ENCODE measurements around the gene NECAB2.

Gene NECAB2

DNA sequence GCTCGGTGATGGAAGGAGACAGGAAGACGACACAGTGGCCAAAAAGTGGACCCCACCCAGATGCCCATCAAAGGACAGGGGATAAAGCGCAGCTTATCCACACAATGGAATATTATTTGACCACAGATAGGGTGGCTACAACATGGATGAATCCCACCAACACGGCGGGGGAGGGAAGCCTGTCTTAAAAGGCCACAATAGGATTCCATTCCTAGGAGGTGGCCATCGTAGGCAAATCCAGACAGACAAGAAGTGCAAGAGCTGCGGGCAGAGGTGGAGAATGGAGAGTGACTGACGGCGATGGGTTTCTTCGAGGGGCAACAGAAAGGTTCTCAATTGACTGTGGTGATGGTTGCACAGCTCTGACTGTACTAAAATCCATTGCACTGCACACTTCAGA is 58.6 kb downstream of the NECAB2 start:
- no peak for DNase-seq (ENCODE audit: low read depth)

DNA sequence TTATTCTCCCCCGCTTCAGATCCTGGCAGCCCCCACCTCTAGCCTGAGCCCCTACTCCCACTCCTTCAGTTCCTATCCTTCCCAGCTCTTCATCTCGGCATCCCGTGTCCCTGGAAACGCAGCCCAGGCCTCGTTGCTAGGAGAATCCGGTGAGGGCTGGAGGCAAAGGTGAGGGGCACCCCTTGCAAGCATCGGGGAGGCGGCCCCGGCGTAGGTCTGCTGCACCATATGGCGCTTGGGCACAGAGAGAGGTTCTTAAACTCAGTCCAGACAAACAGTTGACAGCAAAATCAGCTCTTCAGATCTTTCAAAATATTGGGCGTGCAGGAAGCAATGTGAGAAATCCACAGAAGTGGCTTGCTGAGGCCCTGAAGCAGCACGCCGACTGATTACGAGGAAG is 59.6 kb downstream of the NECAB2 start:
- DNase-seq (ENCODE audit: low read depth) = no peak

DNA sequence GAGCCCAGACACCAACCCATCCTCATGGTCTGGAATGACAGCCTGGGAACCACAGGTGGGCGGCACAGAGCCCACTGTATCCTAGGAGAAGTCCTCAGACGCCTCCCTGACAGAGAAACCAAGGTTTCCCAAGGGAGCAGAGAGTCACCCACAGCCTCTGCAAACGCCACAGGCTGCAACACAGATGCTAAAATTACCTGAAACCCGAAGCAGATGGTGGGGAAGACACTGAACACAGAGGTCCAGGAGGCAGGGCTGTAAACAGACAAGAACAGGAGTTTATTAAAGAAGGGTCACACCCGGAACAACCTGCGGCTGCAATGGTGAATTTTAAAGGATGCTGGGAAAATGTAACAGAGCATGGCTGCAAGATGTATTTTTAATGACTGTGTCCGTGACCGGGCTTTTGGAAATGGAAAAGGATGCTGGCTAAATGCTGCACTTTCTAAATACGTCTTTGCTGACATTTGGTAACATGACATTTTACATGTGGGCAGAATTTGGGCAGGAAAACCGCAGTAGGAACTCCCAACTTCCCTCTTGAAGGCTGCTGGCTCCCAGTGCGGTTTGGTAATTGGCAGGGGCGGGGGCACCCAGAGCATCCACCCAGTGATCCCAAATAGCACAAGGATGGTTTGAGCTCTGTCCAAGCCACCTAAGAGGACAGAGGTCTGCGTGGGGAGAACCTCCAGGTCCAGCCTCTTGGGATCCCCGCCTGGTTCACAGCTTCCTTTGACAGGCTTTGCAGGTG is 61.4 kb downstream of the NECAB2 start:
- no peak for DNase-seq (ENCODE audit: low read depth)

DNA sequence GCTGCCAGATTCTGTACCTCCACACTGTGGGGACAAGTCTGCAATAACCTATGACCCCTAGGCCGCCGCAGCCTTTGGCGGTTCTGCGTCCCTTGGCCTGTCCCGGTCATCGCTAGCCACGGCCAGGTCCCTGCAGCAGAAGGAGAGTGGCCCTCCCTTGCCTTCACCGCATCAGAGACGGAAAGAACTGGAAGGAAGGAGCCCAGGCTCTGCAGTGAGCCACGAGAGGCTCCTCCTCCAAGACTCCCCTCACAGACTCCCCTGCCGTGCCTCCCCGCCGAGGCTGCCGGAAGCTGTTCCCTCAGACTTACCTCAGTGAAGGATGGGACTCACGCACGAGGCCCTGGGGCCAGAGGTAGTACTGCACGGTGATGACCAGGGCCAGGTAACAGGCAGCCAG is 63.5 kb downstream of the NECAB2 start:
- no peak for DNase-seq (ENCODE audit: low read depth)

DNA sequence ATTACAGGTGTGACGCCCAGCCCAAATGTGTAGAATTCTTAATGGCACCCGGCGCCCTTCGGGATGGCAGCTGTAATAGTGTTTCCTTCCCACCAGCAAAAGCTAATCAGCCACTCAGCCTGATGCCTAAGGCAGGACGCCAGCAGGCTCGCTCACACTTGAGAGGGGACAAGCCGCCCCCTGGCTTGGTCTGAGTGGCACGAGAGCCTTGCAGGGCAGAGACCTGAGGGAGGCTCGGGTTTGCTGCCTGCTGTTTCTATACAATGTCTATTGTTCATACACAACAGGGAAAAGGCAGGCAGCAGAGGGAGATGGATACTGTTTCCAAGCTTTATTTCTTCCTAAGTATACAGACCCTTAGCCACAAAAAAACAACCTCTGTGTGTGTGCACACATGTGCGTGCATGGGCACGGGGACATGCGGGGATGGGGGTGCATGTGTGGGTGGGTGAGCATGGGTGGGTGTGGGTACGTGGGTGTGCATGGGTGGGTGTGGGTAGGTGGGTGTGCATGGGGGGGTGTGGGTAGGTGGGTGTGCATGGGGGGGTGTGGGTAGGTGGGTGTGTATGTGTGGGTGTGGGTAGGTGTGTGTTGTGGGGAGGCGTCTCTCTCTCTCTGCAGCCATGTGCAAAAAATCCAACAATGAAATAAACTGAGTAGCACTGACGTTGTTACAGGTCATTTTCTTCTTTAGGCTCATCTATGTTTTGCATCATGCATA is 64.6 kb downstream of the NECAB2 start:
- DNase-seq (ENCODE audit: low read depth) = no peak

DNA sequence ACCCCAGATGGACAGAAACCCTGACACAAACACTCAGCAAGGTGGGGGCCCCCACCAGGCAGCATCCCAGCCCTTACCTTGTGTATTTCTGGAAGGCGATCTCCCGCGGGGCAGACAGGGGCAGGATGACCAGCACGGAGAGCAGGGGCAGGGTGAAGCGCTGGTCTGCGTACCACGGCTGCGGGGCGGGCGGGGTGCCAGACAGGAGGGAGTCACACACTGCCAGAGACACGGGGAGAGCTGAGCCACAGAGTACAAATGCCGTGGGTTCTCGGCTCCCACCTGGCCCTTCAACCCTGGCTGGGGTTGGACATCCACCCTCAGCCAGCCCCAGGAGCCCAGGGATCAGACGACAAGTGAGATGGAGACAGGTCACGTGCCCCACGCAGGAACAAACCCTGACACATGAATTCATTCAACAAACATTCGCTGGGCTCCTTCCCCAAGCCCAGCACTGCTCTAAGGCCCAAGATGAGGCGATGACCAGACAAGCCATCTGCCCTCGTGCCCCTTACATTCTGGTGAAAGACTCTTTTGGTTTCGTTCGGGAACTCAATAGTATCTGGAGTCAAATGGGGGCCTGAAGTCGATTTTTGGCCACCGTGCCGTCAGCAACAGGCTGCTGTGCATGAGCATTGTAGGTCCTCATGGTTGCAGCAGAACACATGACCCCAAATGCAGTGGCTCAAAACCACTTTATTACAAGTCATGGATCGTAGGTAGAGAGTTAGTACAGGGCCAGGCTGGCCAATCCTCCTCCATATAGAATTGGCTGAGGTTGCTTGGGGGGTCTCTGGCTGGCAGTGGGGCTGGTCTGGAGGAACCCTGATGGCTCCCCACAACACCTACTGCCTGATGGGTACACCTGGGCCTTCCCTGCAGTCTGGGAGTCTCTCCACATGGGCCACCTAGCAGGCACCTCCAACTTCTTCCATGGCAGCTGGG is 65.5 kb downstream of the NECAB2 start:
- DNase-seq (ENCODE audit: low read depth) = no peak

DNA sequence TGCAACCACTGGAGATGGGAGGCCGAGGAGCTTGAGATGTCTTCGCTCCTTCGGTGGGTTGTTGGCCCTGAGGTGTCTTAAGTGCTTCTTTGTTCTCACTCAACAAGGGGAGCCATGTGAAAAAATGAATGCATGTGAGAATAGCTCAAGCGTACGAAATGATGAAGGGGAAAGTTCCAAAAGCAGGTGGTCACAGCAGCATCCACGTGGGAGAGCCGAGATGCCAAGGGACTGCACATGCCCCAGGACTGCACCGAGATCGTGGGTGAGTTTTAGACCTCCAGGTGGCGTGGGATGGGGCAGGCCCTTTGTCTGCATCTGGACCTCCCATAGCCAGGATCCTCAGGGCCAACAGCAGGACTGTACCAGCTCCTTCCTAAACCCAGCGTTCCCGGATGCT is 66.5 kb downstream of the NECAB2 start:
- no peak for DNase-seq (ENCODE audit: low read depth)

DNA sequence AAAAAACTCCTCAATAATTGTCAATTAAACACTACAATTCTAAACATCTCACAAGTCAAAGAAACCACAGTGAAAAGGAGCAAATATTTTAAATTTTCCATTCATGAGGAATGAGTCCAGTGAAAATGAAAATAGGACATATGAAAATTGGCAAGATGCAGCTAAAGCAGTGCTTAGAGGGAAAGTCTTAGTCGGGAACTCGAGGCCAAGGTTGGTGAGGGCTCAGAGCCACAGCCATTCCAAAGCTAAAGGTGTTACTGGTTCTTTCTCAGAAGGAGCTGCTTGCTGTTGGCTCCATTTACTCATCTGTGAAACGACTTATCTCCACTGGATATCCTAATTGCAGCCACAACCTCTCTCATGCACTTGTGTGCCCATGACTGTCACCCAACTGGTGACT is 68.1 kb downstream of the NECAB2 start:
- DNase-seq (ENCODE audit: low read depth) = no peak

DNA sequence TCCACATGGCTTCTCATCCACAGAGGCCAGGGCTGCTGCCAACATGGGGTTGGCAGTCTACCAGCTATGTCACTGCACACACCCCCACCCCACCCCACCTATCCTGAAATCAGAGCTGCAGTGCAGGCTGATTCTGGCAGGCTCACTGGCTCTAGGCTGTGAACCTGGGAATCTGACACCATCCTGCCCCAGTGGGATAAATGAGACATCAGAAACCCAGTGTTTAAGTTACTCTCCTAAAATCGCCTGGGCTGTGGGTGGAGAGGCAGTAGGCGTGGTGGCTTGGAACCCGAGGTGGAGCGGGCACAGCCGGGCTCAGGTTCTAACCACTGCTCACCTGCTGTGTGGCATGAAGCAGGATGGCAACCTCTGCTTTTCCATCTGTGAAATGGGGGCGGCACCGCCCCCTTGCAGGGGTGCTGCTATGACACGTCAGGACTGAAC is 69.0 kb downstream of the NECAB2 start:
- no peak for DNase-seq (ENCODE audit: low read depth)

DNA sequence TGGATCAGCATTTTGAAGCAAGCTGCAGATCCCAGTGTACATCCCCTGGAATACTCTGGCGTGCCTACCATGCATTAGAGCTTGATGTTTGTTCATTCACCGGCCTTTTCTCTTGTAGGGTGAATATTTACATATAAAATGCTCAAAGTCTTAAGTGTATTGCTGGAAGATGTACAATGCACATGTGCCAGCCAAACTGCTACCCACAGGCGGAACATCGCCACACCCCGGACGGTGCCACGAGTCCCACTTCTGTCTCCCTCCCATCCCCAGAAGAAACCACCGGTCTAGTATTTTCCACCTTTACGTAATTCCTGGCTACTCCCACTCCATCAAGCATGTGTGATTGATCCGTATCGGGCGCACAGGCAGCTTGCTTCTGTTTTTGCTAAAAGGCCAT is 70.4 kb downstream of the NECAB2 start:
- DNase-seq (ENCODE audit: low read depth) = no peak

DNA sequence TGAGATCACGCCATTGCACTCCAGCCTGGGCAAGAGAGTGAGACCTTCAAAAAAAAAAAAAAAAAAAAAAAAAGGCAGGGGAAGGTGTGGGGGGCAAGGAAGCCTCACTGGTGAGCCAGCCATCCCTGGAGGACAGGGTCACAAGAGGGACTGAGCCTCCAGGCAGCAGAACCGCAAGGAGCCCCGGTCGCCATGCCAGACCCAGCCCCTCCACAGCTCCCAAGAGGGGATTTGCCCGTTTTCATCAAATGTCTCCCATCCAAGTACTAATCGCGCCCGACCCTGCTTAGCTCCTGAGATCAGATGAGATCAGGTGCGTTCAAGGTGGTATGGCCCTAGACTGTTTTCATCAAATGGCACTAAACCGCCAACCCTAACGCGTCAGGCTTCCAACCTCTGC is 71.7 kb downstream of the NECAB2 start:
- no peak for DNase-seq (ENCODE audit: low read depth)

DNA sequence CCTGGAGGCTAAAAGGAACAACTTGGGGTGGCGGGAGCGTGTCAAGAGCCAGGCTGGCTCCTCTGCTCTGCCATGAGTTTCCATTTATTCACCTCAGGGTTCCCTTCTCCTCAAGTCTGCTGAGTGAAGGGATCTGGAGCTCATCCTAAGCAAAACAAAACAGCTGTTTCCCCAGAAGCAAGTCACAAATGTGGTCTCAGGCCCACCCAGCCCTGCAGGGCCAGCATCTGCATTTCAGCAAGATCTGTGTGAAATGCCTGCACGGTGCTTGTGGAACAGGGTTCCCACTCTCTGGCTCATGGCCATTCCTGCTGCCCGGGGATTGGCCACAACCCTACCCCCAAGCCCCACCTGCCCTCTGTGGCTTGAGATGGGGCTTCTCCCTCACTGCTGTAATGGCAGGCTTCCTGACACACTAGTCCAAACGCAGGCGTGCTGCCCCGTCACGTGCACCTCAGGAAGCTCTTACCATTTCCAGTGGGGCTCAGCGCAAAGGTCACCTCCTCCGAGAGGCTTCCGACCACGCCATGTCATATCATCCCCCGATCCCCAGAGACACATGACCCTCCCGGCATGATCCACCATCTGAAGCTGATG is 72.3 kb downstream of the NECAB2 start:
- no peak for DNase-seq (ENCODE audit: low read depth)

DNA sequence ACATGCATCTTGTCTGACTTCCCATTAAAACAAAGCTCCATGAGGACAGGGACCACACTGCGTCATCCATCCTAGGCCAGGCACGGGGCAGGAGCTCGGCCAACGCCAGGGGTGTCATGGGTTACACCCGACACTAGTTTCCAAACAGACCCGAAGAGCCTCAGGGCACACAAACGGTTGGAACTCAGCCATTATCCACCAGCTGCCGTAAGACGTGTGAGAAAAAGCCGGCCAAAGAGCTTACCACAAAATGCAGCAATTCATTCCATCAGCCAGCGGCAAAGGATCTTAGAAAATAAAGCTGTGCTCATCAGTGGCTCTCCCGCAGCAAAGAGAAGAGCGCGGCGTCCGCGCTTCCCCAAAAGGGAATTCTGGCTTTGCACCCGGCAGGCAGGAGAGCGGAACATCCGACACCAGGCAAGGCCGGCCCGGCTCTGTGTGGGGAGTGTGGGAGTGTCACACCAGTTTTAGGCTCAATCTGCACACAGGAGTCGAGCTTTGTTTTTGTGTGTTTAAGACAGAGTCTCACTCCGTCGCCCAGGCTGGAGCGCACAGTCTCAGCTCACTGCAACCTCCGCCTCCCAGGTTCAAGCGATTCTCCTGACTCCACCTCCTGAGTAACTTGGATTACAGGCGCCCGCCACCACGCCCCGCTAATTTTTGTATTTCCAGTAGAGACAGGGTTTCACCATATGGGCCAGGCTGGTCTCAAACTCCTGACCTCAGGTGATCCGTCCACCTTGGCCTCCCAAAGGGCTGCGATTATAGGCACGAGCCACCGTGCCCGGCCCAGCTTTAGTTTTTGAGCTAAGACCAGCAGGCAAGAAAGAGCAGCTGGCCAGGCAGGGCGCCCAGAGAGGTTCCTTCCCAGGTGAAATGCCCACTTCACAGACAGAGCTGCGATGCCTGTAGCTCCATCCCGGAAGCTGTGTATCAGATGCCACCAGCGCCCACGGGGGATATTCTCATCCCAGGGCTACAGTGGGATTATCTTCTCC is 73.1 kb downstream of the NECAB2 start:
- DNase-seq (ENCODE audit: low read depth) = peak; percentile 45

DNA sequence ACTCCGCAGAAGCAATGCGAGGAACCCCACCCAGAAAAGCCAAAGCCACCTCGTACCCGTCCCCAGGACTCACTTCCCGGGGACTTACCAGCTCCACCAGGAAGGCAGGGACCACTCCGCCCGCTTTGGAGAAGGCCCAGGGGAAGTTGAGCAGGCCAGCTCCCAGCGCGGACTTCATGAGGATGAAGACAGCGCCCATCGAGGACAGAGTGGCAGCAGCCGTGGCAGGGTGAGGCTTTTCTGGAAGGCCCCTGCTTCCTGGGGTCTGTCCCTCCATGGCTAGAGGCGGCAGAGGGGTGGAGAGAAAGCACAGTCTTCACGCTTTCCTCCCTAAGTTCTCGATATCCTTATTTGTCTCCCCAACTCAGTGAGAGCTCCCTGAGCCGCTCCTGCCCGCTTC is 73.8 kb downstream of the NECAB2 start:
- no peak for DNase-seq (ENCODE audit: low read depth)

DNA sequence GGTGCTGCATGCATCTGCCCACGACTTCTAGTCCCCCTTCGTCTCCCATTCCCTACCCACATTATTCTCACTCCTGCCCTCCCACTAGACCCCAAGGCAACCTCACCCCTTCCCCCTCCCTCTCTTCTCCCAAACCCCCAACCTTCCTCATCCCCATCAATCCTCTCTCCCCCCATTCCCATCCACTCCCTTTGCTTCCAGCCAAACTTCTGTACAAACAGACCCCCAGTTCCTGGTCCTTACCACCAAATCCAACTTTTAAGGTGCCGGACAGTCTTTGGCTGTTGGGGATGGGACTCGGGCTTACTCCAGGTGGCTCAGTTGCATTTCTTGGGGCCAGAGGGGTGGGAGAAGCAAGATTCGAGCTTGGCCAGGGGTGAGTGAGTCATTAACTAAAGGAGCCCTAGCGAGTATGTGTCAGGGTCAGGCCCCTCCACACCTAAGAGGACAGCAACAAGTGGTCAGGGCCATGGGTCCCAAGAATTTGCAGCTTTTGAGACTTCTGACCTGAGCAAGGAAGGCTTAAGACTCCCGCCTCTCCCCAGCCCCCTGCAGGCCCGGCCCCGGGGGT is 74.3 kb downstream of the NECAB2 start, which contains the start of gene SLC38A8:
SLC38A8 (minus strand) TSS at position 488 of the 571 bp plus-strand sequence. CDS start 638 bp downstream, outside the sequence.
- no peak for DNase-seq (ENCODE audit: low read depth)

DNA sequence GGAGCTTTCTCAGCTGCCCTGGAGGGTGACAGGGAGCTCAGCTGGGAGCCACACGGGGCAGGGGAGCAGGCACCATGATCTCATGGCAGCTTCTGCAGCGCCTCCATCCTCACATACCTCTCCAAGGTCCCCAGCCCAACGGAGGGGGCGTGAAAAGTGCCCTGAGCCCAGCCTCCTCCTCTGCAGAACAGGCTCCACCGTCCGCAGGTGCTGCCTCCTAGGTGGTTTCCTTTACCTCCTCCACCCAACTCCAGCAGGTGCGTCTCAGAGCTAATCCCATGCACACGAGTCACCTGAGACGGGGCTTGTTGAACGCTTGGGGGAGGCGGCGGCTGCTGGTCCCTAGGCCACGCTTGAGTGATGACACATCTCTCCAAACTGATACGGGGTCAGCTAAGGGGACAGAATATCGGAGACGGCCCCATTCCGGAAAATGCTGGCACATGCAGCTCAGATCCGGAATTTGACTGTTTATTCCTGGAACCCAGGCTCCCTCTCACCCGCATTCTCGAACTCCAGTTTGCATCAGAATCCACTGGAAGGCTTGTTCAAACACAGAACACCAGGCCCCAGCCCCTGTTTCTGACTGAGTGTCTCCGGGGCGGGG is 74.9 kb downstream of the NECAB2 start:
- DNase-seq (ENCODE audit: low read depth) = no peak

DNA sequence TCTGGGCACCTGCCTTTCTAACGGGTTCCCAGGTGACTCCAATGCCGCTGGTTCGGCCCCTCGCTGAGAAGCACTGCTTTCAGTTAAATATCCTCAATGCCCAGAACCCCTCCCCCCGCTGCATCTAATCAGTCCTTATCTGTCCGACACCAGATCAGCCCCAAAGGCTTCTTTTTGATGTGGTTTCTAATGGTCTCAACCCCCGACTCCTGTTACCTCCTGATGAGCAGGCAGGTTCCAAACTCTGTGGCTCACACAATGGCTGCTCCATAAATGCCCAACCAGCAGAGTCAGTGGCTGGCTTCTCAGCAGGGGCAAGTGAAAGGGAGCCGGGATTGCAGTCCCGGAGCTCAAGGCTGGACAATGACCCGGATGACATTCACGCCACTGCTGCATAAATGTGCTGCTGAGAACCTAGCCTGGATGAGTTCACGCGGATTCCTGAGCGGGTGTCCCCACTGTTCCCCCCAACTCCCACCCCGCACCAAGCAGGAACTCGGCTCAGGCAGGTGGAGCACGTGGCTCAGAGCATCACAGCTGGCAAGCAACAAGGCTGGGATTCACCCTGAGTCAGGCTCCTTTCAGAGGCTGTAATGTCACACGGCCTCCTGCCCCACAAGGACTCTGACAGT is 75.6 kb downstream of the NECAB2 start:
- no peak for DNase-seq (ENCODE audit: low read depth)

DNA sequence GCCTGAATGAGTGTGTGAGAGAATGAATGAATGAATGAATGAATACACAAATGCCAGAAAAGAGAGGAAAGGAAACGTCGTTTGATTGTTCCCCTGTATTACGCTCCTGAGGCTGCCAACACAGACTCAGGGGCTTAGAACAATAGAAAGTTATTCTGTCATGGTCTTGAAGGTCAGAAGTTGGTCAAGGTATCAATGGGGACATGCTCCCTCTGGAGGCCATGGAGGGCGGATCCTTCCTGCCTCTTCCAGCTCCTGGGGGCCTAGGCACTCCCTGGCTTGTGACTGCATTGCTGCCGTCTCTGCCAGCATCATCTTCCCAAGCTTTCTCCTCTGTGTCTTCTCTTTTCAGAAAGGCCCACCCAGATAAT is 76.1 kb downstream of the NECAB2 start:
- no peak for DNase-seq (ENCODE audit: low read depth)

DNA sequence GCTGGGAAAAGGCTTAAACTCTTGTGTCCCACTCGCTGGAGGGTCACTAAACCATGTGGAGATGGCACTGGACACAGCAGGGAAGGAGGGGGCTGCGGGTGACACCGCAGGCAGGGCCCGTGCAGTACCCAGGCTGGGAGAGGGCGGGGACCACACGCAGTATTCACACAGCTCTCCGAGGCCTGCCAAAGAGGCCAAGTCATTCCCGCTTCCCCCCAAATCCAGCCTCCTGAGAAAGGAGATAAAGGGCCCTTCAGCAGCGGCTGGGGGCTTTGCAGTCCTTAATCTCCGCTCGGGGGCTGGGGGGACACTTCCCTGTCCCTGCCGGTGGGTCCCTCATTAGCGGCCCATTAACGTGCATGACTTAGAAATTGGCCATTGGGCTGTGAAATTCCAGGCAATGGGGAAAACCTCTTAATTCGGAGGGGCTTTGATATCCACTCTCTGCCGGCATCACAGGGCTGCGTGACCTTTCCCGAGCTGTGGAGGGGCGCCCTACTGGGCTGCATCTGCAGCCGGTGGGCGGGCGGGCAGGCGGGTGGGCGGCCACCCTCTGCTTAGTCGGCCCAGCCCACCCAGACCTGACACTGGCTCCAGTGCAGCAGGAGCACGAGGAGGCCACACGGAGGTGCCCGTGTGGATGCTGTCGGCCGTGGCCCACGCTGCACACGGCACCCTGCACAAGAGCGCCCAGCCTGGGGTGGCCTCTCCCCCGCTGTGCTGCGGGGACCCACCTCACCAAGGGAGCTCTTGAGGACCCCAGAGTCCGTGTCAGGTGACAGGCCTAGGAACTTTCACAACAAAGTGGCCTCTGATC is 77.2 kb downstream of the NECAB2 start:
- no peak for DNase-seq (ENCODE audit: low read depth)
